Activated CD8-positive, alpha-beta memory T cell treated with anti-CD3 and anti-CD28 coated beads for 48 hours (primary cell): ENCODE results near the gene PCDHGB4.
"Not testable (repeated sequence)": the region's sequence is repeated elsewhere in the genome, so short reads cannot be mapped to it uniquely, and the experiment has no call there.

Experiments used
- DNase-seq, 3 experiments: peaks; one replicate each; pipeline ENCODE4 v3.0.0-alpha.2; 2020; ENCODE audit warnings: low read depth in 2 of 3, low spot score in 2 of 3

The PCDHGB4 gene

DNA sequence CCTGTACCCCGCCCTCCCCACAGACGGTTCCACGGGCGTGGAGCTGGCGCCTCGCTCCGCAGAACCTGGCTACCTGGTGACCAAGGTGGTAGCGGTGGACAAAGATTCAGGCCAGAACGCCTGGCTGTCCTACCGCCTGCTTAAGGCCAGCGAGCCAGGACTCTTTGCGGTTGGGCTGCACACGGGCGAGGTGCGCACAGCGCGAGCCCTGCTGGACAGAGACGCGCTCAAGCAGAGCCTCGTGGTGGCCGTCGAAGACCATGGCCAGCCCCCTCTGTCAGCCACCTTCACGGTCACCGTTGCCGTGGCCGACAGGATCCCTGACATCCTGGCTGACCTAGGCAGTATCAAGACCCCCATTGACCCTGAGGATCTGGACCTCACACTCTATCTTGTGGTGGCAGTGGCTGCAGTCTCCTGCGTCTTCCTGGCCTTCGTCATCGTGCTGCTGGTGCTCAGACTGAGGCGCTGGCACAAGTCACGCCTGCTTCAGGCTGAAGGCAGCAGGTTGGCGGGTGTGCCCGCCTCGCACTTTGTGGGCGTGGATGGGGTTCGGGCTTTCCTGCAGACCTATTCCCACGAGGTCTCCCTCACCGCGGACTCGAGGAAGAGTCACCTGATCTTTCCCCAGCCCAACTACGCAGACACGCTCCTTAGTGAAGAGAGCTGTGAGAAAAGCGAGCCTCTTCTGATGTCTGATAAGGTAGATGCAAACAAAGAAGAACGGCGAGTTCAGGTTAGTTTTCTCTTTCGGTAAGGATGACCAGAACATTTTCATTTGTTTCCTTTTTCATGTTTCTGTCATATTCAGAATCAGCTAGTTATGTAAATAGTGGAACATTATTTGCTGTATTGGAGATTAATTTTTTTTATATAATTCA, 21.2 kb upstream of the PCDHGB4 start:
- DNase-seq = no peak

DNA sequence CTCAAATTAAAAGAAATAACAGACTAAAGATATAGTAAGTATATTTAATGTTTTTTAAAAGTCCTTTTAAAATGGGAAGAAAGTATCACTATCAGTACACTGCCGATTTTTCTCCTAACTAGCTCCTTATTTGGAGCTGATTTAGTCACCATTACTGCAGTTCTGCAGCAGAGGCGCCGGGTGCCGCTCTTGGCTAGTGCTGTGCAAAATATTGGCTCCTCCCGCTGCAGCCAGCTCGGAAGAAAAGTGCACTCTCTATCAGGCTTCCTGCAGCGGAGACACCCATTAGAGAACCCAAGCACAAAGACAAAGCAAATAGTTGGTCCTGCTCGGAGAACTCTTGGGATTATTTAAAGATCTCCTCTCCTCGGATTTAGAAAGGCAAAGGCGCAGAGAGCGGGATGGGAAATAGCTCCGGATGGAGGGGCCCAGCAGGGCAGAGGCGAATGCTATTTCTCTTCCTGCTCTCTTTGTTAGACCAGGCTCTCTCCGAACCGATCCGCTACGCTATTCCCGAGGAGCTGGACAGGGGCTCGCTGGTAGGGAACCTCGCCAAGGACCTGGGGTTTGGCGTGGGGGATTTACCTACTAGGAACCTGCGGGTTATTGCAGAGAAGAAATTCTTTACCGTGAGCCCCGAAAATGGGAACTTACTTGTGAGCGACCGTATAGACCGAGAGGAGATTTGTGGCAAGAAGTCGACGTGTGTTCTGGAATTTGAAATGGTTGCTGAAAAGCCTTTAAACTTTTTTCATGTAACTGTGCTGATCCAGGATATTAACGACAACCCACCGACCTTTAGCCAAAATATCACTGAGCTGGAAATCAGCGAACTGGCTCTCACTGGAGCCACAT, 17.3 kb upstream of the PCDHGB4 start, which contains the start of gene PCDHGB3:
Gene PCDHGB3, plus strand, starts transcription at position 249 of the 855 bp plus-strand sequence. Its CDS starts 153 bp downstream, at position 402.
- DNase-seq = no peak

DNA sequence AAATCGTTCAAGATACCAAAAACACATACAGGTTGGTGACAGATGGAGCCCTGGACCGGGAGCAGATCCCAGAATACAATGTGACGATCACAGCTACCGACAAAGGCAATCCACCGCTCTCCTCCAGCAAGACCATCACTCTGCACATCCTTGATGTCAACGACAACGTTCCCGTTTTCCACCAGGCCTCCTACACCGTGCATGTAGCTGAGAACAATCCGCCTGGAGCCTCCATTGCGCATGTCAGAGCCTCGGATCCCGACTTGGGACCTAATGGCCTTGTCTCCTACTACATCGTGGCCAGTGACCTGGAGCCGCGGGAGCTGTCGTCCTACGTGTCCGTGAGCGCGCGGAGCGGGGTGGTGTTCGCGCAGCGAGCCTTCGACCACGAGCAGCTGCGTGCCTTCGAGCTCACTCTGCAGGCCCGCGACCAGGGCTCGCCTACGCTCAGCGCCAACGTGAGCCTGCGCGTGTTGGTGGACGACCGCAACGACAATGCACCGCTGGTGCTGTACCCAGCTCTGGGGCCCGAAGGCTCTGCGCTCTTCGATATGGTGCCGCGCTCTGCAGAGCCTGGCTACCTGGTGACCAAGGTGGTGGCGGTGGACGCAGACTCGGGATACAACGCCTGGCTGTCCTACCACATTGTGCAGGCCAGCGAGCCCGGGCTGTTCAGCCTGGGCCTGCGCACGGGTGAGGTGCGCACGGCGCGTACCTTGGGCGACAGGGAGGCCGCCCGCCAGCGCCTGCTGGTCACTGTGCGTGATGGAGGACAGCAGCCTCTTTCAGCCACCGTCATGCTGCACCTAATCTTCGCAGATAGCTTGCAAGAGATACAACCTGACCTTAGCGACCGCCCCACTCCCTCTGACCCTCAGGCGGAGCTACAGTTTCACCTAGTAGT, 15.7 kb upstream of the PCDHGB4 start:
- no peak for DNase-seq

DNA sequence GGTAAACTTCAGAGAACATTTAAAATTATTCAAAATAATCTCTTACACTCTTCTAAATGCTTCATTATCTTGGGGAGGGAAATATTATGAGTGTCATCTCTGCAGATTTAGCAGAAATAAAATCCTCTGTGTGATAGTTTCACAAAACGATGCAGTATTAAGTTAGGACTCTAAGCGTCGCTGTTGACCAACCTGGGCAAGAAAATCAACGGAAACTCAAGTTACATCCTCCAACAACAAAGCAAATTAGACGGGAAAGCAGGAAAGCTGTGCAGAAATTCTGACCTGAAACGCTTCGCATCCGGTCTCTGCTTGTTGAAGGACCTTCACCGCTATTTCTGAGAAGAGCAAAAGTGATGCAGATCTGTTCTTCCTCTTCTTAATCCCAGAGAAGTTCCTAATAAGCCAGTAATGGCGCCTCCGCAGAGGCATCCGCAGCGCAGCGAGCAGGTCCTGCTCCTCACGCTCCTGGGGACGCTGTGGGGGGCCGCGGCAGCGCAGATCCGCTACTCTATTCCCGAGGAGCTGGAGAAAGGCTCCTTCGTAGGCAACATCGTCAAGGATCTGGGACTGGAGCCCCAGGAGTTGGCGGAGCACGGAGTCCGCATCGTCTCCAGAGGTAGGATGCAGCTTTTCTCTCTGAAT, 13.7 kb upstream of the PCDHGB4 start, which contains the start of gene PCDHGA6:
Gene PCDHGA6, plus strand, starts transcription at position 219 of the 645 bp plus-strand sequence. Its CDS starts 193 bp downstream, at position 412.
- DNase-seq = no peak

DNA sequence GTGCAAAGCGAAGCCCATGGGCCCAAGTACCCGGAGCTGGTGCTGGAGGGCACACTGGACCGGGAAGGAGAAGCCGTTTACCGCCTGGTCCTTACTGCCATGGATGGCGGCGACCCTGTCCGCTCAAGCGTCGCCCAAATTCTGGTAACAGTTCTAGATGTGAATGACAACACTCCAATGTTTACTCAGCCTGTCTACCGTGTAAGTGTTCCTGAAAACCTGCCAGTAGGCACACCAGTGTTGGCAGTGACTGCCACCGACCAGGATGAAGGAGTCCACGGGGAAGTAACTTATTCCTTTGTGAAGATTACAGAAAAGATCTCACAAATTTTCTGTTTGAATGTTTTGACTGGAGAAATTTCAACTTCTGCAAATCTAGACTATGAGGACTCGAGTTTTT, 12.9 kb upstream of the PCDHGB4 start:
- no peak for DNase-seq

DNA sequence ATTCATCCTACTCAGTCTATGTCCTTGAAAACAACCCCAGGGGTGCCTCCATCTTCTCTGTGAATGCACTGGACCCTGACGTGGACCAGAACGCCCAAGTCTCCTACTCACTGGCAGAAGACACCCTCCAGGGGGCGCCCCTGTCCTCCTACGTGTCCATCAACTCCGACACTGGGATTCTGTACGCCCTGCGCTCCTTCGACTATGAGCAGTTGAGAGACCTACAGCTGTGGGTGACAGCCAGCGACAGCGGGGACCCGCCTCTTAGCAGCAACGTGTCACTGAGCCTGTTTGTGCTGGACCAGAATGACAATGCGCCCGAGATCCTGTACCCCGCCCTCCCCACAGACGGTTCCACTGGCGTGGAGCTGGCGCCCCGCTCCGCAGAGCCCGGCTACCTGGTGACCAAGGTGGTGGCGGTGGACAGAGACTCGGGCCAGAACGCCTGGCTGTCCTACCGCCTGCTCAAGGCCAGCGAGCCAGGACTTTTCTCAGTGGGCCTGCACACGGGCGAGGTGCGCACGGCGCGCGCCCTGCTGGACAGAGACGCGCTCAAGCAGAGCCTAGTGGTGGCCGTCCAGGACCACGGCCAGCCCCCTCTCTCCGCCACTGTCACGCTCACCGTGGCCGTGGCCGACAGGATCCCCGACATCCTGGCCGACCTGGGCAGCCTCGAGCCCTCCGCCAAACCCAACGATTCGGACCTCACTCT, 11.9 kb upstream of the PCDHGB4 start:
- not testable (repeated sequence) for DNase-seq

DNA sequence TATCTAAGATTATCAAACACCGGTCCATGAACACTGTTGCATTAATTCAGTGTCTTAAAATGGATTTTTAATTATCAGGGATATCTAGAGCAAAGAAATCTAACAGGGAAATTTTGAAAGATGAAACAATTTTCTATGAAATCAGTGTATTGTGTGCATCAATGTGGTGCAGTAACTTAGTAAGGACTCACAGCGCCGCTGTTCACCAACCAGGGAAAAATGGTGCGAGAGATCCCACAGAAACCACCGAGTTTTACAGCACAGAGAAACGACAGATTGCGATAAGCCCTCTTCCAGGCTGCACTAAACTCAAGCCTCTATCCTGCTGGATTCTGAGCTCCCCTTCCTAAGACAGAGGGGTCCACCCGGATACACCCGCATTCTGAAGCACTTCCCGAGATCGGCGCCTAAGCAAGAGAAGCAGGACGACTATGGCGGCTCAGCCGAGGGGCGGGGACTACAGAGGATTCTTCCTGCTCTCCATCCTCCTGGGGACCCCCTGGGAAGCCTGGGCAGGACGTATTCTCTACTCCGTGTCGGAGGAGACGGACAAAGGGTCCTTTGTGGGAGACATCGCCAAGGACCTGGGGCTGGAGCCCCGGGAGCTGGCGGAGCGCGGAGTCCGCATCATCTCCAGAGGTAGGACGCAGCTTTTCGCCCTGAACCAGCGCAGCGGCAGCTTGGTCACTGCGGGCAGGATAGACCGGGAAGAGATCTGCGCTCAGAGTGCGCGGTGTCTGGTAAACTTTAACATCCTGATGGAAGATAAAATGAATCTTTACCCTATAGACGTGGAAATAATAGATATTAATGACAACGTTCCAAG, 4.8 kb upstream of the PCDHGB4 start, which contains the start of gene PCDHGA7:
Gene PCDHGA7, plus strand, starts transcription at position 274 of the 826 bp plus-strand sequence. Its CDS starts 158 bp downstream, at position 432.
- no peak for DNase-seq

DNA sequence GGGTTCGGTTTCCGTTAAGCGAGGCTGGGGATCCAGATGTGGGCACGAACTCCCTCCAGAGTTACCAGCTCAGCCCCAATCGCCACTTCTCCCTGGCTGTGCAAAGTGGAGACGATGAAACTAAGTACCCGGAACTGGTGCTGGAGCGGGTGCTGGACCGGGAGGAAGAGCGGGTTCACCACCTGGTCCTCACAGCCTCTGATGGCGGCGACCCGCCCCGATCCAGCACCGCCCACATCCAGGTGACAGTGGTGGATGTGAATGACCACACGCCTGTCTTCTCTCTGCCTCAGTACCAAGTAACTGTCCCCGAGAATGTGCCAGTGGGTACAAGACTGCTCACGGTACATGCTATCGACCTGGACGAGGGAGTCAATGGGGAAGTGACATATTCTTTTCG, 4.2 kb upstream of the PCDHGB4 start:
- DNase-seq = no peak

DNA sequence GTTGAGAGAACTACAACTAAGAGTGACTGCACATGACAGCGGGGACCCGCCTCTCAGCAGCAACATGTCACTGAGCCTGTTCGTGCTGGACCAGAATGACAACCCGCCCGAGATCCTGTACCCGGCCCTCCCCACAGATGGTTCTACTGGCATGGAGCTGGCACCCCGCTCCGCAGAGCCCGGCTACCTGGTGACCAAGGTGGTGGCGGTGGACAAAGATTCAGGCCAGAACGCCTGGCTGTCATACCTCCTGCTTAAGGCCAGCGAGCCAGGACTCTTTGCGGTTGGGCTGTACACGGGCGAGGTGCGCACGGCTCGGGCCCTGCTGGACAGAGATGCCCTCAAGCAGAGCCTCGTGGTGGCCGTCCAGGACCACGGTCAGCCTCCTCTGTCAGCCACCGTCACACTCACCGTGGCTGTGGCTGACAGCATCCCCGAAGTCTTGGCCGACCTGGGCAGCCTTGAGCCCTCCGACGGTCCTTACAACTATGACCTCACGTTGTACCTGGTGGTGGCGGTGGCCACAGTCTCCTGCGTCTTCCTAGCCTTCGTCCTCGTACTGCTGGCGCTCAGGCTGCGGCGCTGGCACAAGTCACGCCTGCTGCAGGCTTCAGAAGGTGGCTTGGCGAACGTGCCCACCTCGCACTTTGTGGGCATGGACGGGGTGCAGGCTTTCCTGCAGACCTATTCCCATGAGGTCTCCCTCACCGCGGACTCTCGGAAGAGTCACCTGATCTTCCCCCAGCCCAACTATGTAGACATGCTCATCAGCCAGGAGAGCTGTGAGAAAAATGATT, 2.8 kb upstream of the PCDHGB4 start:
- no peak for DNase-seq

DNA sequence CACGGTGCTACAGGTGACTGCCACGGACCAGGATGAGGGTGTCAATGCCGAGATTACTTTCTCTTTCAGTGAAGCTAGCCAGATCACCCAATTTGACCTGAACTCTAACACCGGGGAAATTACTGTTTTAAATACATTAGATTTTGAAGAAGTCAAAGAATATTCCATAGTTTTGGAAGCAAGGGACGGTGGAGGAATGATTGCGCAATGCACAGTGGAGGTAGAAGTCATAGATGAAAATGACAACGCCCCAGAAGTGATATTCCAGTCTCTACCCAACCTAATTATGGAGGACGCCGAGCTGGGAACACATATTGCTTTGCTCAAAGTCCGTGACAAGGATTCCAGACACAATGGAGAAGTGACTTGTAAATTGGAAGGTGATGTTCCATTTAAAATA, 1.2 kb downstream of the PCDHGB4 start:
- no peak for DNase-seq

DNA sequence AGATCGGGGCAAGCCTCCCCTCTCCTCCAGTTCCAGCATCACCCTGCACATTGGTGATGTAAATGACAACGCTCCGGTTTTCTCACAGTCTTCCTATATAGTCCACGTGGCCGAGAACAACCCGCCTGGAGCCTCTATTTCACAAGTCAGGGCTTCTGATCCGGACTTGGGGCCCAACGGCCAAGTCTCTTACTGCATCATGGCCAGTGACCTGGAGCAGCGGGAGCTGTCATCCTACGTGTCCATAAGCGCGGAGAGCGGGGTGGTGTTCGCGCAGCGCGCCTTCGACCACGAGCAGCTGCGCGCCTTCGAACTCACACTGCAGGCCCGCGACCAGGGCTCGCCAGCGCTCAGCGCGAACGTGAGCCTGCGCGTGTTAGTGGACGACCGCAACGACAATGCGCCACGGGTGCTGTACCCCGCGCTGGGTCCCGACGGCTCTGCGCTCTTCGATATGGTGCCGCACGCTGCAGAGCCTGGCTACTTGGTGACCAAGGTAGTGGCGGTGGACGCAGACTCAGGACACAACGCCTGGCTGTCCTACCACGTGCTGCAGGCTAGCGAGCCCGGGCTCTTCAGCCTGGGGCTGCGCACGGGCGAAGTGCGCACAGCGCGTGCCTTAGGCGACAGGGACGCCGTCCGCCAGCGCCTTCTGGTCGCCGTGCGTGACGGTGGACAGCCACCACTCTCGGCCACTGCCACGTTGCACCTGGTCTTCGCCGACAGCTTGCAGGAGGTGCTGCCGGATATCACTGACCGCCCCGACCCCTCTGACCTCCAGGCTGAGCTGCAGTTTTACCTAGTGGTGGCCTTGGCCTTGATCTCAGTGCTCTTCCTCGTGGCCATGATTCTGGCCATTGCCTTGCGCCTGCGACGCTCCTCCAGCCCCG, 1.9 kb downstream of the PCDHGB4 start:
- no peak for DNase-seq

DNA sequence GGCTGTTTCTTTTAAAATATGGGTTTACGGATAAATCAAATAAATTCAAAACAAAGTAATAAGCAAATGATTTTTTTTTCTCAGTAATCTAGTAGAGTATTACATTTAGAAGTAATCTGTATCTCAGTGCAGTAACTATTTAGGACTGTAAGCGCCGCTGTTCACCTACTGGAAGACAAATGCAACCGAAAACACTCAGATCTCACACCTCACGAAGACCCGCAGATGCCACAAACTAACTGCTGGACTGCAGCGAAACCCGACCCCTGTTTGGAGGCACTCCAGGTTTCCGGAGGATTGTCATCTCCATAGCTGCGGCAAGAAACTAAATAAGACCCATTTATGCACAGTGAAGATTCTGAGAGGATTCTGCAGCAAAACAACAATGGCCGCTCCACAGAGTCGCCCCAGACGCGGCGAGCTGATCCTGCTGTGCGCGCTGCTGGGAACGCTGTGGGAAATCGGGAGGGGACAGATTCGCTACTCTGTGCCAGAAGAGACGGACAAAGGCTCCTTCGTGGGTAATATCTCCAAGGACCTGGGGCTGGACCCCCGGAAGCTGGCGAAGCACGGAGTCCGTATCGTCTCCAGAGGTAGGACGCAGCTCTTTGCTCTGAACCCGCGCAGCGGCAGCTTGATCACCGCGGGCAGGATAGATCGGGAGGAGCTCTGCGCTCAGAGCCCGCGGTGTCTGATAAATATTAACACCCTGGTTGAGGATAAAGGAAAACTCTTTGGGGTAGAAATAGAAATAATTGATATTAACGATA, 5.1 kb downstream of the PCDHGB4 start, which contains the start of gene PCDHGA8:
Gene PCDHGA8, plus strand, starts transcription at position 205 of the 770 bp plus-strand sequence. Its CDS starts 181 bp downstream, at position 386.
- DNase-seq = no peak

DNA sequence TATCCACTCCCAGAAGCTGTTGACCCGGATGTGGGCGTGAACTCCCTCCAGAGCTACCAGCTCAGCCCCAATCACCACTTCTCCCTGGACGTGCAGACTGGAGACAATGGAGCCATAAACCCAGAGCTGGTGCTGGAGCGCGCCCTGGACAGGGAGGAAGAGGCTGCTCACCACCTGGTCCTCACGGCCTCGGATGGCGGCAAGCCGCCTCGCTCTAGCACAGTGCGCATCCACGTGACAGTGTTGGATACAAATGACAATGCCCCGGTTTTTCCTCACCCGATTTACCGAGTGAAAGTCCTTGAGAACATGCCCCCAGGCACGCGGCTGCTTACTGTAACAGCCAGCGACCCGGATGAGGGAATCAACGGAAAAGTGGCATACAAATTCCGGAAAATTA, 5.8 kb downstream of the PCDHGB4 start:
- DNase-seq = no peak

DNA sequence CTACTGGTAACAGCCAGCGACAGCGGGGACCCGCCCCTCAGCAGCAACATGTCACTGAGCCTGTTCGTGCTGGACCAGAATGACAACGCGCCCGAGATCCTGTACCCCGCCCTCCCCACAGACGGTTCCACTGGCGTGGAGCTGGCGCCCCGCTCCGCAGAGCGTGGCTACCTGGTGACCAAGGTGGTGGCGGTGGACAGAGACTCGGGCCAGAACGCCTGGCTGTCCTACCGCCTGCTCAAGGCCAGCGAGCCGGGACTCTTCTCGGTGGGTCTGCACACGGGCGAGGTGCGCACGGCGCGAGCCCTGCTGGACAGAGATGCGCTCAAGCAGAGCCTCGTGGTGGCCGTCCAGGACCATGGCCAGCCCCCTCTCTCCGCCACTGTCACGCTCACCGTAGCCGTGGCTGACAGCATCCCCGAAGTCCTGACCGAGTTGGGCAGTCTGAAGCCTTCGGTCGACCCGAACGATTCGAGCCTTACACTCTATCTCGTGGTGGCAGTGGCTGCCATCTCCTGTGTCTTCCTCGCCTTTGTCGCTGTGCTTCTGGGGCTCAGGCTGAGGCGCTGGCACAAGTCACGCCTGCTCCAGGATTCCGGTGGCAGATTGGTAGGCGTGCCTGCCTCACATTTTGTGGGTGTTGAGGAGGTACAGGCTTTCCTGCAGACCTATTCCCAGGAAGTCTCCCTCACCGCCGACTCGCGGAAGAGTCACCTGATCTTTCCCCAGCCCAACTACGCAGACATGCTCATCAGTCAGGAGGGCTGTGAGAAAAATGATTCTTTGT, 7.1 kb downstream of the PCDHGB4 start:
- not testable (repeated sequence) for DNase-seq
